ENCODE measurements around the gene CEP131. TPM values are rescaled to one million over a fixed set of nuclear protein-coding genes. Genes with fewer than 3 reads are reported as not detected.

CEP131 gene
- total RNA-seq, 1 donor from 2014 or later: 26.2 TPM

GRCh38 chr17:81260171-81260570, 37.4 kb upstream of the CEP131 start:
- DNase-seq (ENCODE audit: low read depth): no peak
- peaks cover 1% of the 10 kb centered on the region for H3K36me3 ChIP-seq (ENCODE audit: control insufficient read depth, insufficient read depth, low read length)

GRCh38 chr17:81259058-81259605, 36.4 kb upstream of the CEP131 start:
- no peak for DNase-seq (ENCODE audit: low read depth)
- TF ChIP-seq CTCF (IDR thresholded peaks at IDR 0.05; ENCODE audit: insufficient read depth, low read length, poor library complexity, severe bottlenecking): no peak
- Histone ChIP-seq H3K27me3 (ENCODE audit: control insufficient read depth, insufficient read depth, low read length) (no peaks in the 10 kb centered on the region), H3K4me3 (ENCODE audit: low read depth, low read length) (no peak overlapping the region), H3K36me3 (ENCODE audit: control insufficient read depth, insufficient read depth, low read length) (no peaks in the 10 kb centered on the region)

More at GRCh38 chr17:81260171-81260570, 37.4 kb upstream of the CEP131 start:
- Histone ChIP-seq H3K4me3 (ENCODE audit: low read depth, low read length) (no peak overlapping the region), H3K27me3 (ENCODE audit: control insufficient read depth, insufficient read depth, low read length) (no peaks in the 10 kb centered on the region)
- no peak for TF ChIP-seq CTCF (IDR thresholded peaks at IDR 0.05; ENCODE audit: insufficient read depth, low read length, poor library complexity, severe bottlenecking)

GRCh38 chr17:81258292-81258691, 35.5 kb upstream of the CEP131 start:
- Histone ChIP-seq H3K27me3 (ENCODE audit: control insufficient read depth, insufficient read depth, low read length) (no peaks in the 10 kb centered on the region), H3K36me3 (ENCODE audit: control insufficient read depth, insufficient read depth, low read length) (no peaks in the 10 kb centered on the region), H3K4me3 (ENCODE audit: low read depth, low read length) (no peak overlapping the region)
- TF ChIP-seq CTCF (IDR thresholded peaks at IDR 0.05; ENCODE audit: insufficient read depth, low read length, poor library complexity, severe bottlenecking): no peak
- DNase-seq (ENCODE audit: low read depth): no peak

GRCh38 chr17:81257533-81257932, 34.8 kb upstream of the CEP131 start:
- Histone ChIP-seq H3K36me3 (ENCODE audit: control insufficient read depth, insufficient read depth, low read length) (no peaks in the 10 kb centered on the region), H3K27me3 (ENCODE audit: control insufficient read depth, insufficient read depth, low read length) (no peaks in the 10 kb centered on the region), H3K4me3 (ENCODE audit: low read depth, low read length) (no peak overlapping the region)
- DNase-seq (ENCODE audit: low read depth): no peak
- TF ChIP-seq CTCF (IDR thresholded peaks at IDR 0.05; ENCODE audit: insufficient read depth, low read length, poor library complexity, severe bottlenecking): no peak

- no peak for TF ChIP-seq CTCF (IDR thresholded peaks at IDR 0.05; ENCODE audit: insufficient read depth, low read length, poor library complexity, severe bottlenecking)
- peak; percentile 61 for DNase-seq (ENCODE audit: low read depth)
- no peaks in the 10 kb centered on the region for H3K36me3 ChIP-seq (ENCODE audit: control insufficient read depth, insufficient read depth, low read length)
- H3K27me3 ChIP-seq (ENCODE audit: control insufficient read depth, insufficient read depth, low read length): no peaks in the 10 kb centered on the region
- H3K4me3 ChIP-seq (ENCODE audit: low read depth, low read length): no peak overlapping the region
These were observed 33.9 kb upstream of the CEP131 start for GRCh38 chr17:81256616-81257015.
